Muscle layer of colon (tissue), 2 donors: ENCODE data around the gene BICC1.

Experiments used
- H3K27ac ChIP-seq: one replicate; pipeline ENCODE4 v1.7.0; 2013; ENCODE audit warnings: low read depth, mild to moderate bottlenecking, low read length, moderate library complexity
- H3K27me3 ChIP-seq, 2 donors: one replicate each; pipeline ENCODE4 v1.7.0; 2013; ENCODE audit warnings: low read length in 2 of 2, mild to moderate bottlenecking in 2 of 2; ENCODE audit not compliant: insufficient read depth in 2 of 2, control insufficient read depth in 1 of 2
- H3K36me3 ChIP-seq: one replicate; pipeline ENCODE4 v1.7.0; 2013; ENCODE audit warnings: mild to moderate bottlenecking, low read length; ENCODE audit not compliant: insufficient read depth
- H3K4me1 ChIP-seq: one replicate; pipeline ENCODE4 v1.7.0; 2013; ENCODE audit warnings: mild to moderate bottlenecking, low read length; ENCODE audit not compliant: insufficient read depth
- H3K4me3 ChIP-seq, 2 donors: one replicate each; pipeline ENCODE4 v1.7.0; 2013; ENCODE audit warnings: low read length in 2 of 2, low read depth in 1 of 2, mild to moderate bottlenecking in 1 of 2, moderate library complexity in 1 of 2
- H3K9ac ChIP-seq: one replicate; pipeline ENCODE4 v1.7.0; 2013; ENCODE audit warnings: low read length
- H3K9me3 ChIP-seq: one replicate; pipeline ENCODE4 v1.7.0; 2013; ENCODE audit warnings: mild to moderate bottlenecking, low read length
- donor health status: abdominal sarcoma.
- donor health status: Adenocarcinoma of cecum.

Gene BICC1

GRCh38 chr10:58838561-58839208 lies 326.0 kb downstream of the BICC1 start:
- no peaks in the 10 kb centered on the region for H3K36me3 ChIP-seq
- no peaks in the 10 kb centered on the region for H3K9me3 ChIP-seq
- no peak overlapping the region for H3K9ac ChIP-seq
- no peak overlapping the region for H3K27ac ChIP-seq
- H3K27me3 ChIP-seq: no peaks in the 10 kb centered on the region
- H3K4me1 ChIP-seq: no peaks in the 10 kb centered on the region
- no peak overlapping the region for H3K4me3 ChIP-seq

GRCh38 chr10:58839771-58840170 lies 327.1 kb downstream of the BICC1 start:
- no peaks in the 10 kb centered on the region for H3K9me3 ChIP-seq
- no peaks in the 10 kb centered on the region for H3K36me3 ChIP-seq
- no peak overlapping the region for H3K9ac ChIP-seq
- no peak overlapping the region for H3K27ac ChIP-seq
- H3K4me1 ChIP-seq: no peaks in the 10 kb centered on the region
- no peak overlapping the region for H3K4me3 ChIP-seq
- no peaks in the 10 kb centered on the region for H3K27me3 ChIP-seq

- Histone ChIP-seq H3K36me3 (no peaks in the 10 kb centered on the region), H3K9me3 (no peaks in the 10 kb centered on the region), H3K27ac (no peak overlapping the region), H3K9ac (no peak overlapping the region), H3K27me3 (no peaks in the 10 kb centered on the region), H3K4me3 (no peak overlapping the region), H3K4me1 (no peaks in the 10 kb centered on the region)
Observed at GRCh38 chr10:58840840-58841435, 328.3 kb downstream of the BICC1 start.

GRCh38 chr10:58842860-58843376 lies 330.2 kb downstream of the BICC1 start:
- no peaks in the 10 kb centered on the region for H3K27me3 ChIP-seq
- H3K9ac ChIP-seq: no peak overlapping the region
- no peaks in the 10 kb centered on the region for H3K9me3 ChIP-seq
- no peaks in the 10 kb centered on the region for H3K36me3 ChIP-seq
- H3K4me1 ChIP-seq: no peaks in the 10 kb centered on the region
- H3K27ac ChIP-seq: no peak overlapping the region
- no peak overlapping the region for H3K4me3 ChIP-seq

GRCh38 chr10:58843760-58844159 lies 331.1 kb downstream of the BICC1 start:
- Histone ChIP-seq H3K36me3 (no peaks in the 10 kb centered on the region), H3K4me1 (no peaks in the 10 kb centered on the region), H3K27me3 (no peaks in the 10 kb centered on the region), H3K27ac (no peak overlapping the region), H3K9me3 (no peaks in the 10 kb centered on the region), H3K9ac (no peak overlapping the region), H3K4me3 (no peak overlapping the region)

GRCh38 chr10:58844680-58845079 lies 332.0 kb downstream of the BICC1 start:
- Histone ChIP-seq H3K9me3 (no peaks in the 10 kb centered on the region), H3K4me1 (no peaks in the 10 kb centered on the region), H3K36me3 (no peaks in the 10 kb centered on the region), H3K27ac (no peak overlapping the region), H3K27me3 (no peaks in the 10 kb centered on the region), H3K4me3 (no peak overlapping the region), H3K9ac (no peak overlapping the region)

GRCh38 chr10:58846856-58847255 lies 334.2 kb downstream of the BICC1 start:
- no peak overlapping the region for H3K27ac ChIP-seq
- no peak overlapping the region for H3K9ac ChIP-seq
- no peaks in the 10 kb centered on the region for H3K9me3 ChIP-seq
- no peaks in the 10 kb centered on the region for H3K36me3 ChIP-seq
- no peaks in the 10 kb centered on the region for H3K27me3 ChIP-seq
- no peak overlapping the region for H3K4me3 ChIP-seq
- H3K4me1 ChIP-seq: no peaks in the 10 kb centered on the region

- Histone ChIP-seq H3K36me3 (no peaks in the 10 kb centered on the region), H3K9me3 (no peaks in the 10 kb centered on the region)
Observed at GRCh38 chr10:58851606-58852005, 338.9 kb downstream of the BICC1 start.

GRCh38 chr10:58853668-58854067 lies 341.0 kb downstream of the BICC1 start:
- Histone ChIP-seq H3K36me3 (no peaks in the 10 kb centered on the region), H3K9me3 (no peaks in the 10 kb centered on the region), H3K4me1 (no peaks in the 10 kb centered on the region), H3K9ac (no peak overlapping the region), H3K4me3 (no peak overlapping the region), H3K27me3 (no peaks in the 10 kb centered on the region), H3K27ac (no peak overlapping the region)

More at GRCh38 chr10:58851606-58852005, 338.9 kb downstream of the BICC1 start:
- no peaks in the 10 kb centered on the region for H3K27me3 ChIP-seq
- no peaks in the 10 kb centered on the region for H3K4me1 ChIP-seq
- no peak overlapping the region for H3K9ac ChIP-seq
- H3K4me3 ChIP-seq: no peak overlapping the region
- H3K27ac ChIP-seq: no peak overlapping the region

- H3K36me3 ChIP-seq: no peaks in the 10 kb centered on the region
- no peak overlapping the region for H3K4me3 ChIP-seq
- no peak overlapping the region for H3K9ac ChIP-seq
- H3K9me3 ChIP-seq: no peaks in the 10 kb centered on the region
- H3K27ac ChIP-seq: no peak overlapping the region
- no peaks in the 10 kb centered on the region for H3K27me3 ChIP-seq
- H3K4me1 ChIP-seq: no peaks in the 10 kb centered on the region
Observed at GRCh38 chr10:58854811-58855210, 342.1 kb downstream of the BICC1 start.

- no peaks in the 10 kb centered on the region for H3K27me3 ChIP-seq
- no peaks in the 10 kb centered on the region for H3K4me1 ChIP-seq
- H3K9me3 ChIP-seq: no peaks in the 10 kb centered on the region
- H3K36me3 ChIP-seq: no peaks in the 10 kb centered on the region
- no peak overlapping the region for H3K4me3 ChIP-seq
- H3K9ac ChIP-seq: no peak overlapping the region
- H3K27ac ChIP-seq: no peak overlapping the region
Observed at GRCh38 chr10:58856508-58857240, 344.0 kb downstream of the BICC1 start.
